ENCODE measurements around the gene ACSF3. TPM values are rescaled to one million over a fixed set of nuclear protein-coding genes. Genes with fewer than 3 reads are reported as not detected.

Gene ACSF3
- total RNA-seq, 3 donors from 2014 or later, result 44.7 to 77.8 (median 49.6) TPM

DNA sequence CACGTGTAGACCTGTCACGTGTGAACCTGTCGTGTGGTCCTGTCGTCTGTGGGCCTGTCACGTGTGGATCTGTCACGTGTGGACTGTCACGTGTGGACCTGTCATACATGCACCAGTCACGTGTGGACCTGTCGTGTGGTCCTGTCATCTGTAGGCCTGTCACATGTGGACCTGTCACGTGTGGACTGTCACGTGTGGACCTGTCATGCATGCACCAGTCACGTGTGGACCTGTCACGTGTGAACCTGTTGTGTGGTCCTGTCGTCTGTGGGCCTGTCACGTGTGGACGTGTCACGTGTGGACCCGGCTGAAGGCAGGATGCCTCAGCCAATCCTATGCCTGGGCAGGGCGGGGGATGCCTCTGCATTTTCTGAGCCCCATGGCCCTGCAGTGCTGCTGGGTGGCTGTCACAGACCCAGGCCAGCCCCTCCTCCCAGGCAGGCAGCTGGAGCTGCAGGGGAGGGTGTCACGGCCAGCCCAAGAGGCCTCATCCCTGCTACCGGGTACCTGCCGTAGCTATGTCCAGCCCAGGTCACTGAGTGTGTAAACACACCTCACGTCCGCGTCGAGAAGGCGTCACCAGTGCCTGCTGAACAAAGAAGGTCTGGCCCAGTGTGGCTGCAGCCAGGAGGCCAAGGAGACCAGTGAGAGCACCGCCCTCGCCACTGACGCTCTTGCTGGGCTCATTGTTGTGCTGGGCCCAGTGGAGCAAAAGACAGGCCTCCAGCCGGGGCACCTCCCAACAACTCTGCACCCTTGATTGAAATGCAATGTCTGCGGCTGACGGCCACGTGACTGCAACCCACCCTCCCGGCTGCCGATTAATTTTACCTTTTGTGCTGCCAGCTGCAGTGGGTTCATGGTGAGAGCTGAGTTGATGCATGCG, 18.6 kb upstream of the ACSF3 start:
- TF ChIP-seq, protein P1, sequence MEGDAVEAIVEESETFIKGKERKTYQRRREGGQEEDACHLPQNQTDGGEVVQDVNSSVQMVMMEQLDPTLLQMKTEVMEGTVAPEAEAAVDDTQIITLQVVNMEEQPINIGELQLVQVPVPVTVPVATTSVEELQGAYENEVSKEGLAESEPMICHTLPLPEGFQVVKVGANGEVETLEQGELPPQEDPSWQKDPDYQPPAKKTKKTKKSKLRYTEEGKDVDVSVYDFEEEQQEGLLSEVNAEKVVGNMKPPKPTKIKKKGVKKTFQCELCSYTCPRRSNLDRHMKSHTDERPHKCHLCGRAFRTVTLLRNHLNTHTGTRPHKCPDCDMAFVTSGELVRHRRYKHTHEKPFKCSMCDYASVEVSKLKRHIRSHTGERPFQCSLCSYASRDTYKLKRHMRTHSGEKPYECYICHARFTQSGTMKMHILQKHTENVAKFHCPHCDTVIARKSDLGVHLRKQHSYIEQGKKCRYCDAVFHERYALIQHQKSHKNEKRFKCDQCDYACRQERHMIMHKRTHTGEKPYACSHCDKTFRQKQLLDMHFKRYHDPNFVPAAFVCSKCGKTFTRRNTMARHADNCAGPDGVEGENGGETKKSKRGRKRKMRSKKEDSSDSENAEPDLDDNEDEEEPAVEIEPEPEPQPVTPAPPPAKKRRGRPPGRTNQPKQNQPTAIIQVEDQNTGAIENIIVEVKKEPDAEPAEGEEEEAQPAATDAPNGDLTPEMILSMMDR (IDR thresholded peaks at IDR 0.05), result no peak
- Histone ChIP-seq H3K4me3 (no peak overlapping the region), H3K9me3 (no peaks in the 10 kb centered on the region), H3K36me3 (ENCODE audit: low read depth) (no peaks in the 10 kb centered on the region), H3K4me1 (ENCODE audit: low read depth) (peaks cover 5% of the 10 kb centered on the region)
- DNase-seq (no peak), ATAC-seq (no peak)
- intact Hi-C loops (cut with DNase I, micrococcal nuclease), result no loop called here

DNA sequence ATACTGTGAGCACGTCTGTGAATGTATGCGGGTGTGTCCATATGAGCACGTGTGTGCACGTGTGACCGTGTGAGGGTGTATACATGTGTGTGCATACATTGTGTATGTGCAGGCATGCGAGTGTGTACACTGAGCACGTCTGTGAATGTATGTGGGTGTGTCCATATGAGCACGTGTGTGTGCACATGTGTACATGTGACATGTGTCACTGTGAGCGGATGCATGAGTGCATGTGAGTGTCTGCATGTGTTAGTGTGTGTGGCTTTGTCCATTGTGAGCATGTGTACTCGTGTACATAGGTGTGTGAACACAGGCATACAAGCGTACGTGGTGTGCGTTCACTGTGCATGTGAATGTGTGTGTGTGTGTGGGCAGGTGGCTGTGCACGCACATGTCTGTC, 17.5 kb upstream of the ACSF3 start:
- Histone ChIP-seq H3K4me1 (ENCODE audit: low read depth) (peaks cover 3% of the 10 kb centered on the region), H3K36me3 (ENCODE audit: low read depth) (no peaks in the 10 kb centered on the region), H3K9me3 (no peaks in the 10 kb centered on the region), H3K4me3 (no peak overlapping the region)
- ATAC-seq (no peak), DNase-seq (no peak)
- TF ChIP-seq, protein P1 (IDR thresholded peaks at IDR 0.05), result no peak
- intact Hi-C loops (cut with DNase I, micrococcal nuclease), result no loop called here

DNA sequence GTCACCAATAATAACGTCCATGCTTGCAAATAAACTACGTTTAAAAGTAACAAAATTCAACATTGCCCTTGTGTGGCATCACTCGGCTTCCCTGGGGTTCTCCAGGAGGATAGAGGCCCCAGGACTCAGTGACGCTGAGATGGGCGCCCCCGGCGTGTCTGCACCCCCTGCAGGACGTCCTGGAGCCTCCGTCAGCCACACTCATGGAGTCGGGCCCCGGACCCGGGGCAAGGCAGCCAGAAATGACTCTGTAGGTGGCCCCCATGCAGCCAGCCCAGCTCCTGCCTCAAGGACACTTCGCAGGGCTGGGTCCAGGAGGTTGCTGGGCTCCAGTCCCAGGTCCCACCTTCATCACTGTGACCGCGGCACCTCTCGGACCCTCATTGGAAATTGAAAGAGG, 16.6 kb upstream of the ACSF3 start:
- H3K9me3 ChIP-seq, result no peaks in the 10 kb centered on the region
- DNase-seq, result no peak
- H3K36me3 ChIP-seq (ENCODE audit: low read depth), result no peaks in the 10 kb centered on the region
- intact Hi-C loops (cut with DNase I, micrococcal nuclease), result no loop called here
- H3K4me1 ChIP-seq (ENCODE audit: low read depth), result no peaks in the 10 kb centered on the region
- no peak for ATAC-seq
- TF ChIP-seq, protein P1 (IDR thresholded peaks at IDR 0.05), result no peak
- no peak overlapping the region for H3K4me3 ChIP-seq

- Histone ChIP-seq H3K4me1 (ENCODE audit: low read depth) (no peaks in the 10 kb centered on the region), H3K4me3 (no peak overlapping the region), H3K36me3 (ENCODE audit: low read depth) (no peaks in the 10 kb centered on the region), H3K9me3 (no peaks in the 10 kb centered on the region)
- ATAC-seq, result no peak
- no peak for DNase-seq
- TF ChIP-seq, protein P1 (IDR thresholded peaks at IDR 0.05), result no peak
- intact Hi-C loops (cut with DNase I, micrococcal nuclease), result no loop called here
These were observed 15.5 kb upstream of the ACSF3 start for GRCh38 chr16:89078172-89078571.

GRCh38 chr16:89079434-89079980, 14.1 kb upstream of the ACSF3 start:
- H3K36me3 ChIP-seq (ENCODE audit: low read depth), result no peaks in the 10 kb centered on the region
- TF ChIP-seq, protein P1 (IDR thresholded peaks at IDR 0.05), result no peak
- H3K4me3 ChIP-seq, result no peak overlapping the region
- ATAC-seq, result no peak
- intact Hi-C loops (cut with DNase I, micrococcal nuclease), result no loop called here
- H3K4me1 ChIP-seq (ENCODE audit: low read depth), result peaks cover 3% of the 10 kb centered on the region
- H3K9me3 ChIP-seq, result no peaks in the 10 kb centered on the region
- no peak for DNase-seq
